HT1080 (cell line): ENCODE data around the gene OBI1. TPM values are rescaled to one million over a fixed set of nuclear protein-coding genes. Genes with fewer than 3 reads are reported as not detected.
"Not testable (repeated sequence)": the region's sequence is repeated elsewhere in the genome, so short reads cannot be mapped to it uniquely, and the experiment has no call there.

Source experiments
- DNase-seq: peaks from one replicate; pipeline ENCODE4 v3.0.0-alpha.2; 2015; ENCODE audit warnings: low read depth
- total RNA-seq: library from RNA; depleted of rRNA; stranded (reverse); fragments of >200 nt; shearing (Covaris generic); gene quantifications from 2 replicates; pipeline ENCODE4 v1.2.3, GENCODE V29; 2014

OBI1 gene
- total RNA-seq, 1 experiment from 2014 or later, result 21.0 TPM

DNA sequence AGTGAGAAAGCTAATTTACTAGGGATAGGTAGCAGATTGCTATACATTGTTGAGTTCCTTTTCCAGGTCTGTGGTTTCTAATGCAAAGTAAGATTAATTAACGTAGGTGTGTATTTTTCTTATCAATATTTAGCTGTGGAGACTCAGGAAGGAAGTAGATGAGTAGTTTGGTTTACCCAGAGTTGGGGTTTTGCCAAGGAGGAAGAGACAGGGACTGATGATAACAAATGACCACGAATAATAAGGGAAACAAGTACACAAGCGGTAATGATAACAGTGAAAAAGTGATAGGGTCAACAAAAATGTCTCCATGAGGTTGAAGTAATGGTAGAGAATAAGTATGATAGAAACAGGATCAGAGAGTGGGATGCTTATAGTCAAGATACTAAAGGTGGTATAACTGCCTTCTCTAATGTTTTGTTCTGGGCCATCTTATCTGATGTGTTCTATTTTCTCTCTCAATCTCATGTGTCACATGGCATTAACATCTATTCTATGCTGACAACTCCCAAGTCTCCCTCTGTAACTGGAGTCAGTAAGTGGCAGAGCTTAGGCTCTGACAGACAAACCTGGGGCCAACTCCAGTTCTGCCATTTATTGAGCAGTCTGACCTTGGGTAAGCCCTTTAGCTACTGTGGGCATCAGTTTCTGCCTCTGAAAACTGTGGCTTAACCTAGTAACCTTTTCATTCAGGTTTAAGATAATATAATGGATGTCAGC, 8.8 kb downstream of the OBI1 start:
- DNase-seq, result no peak

- DNase-seq, result not testable (repeated sequence)
Measured at GRCh38 chr13:78647109-78647678, 11.8 kb downstream of the OBI1 start.

- DNase-seq, result no peak
Measured at GRCh38 chr13:78638216-78638615, 20.7 kb downstream of the OBI1 start.

GRCh38 chr13:78636495-78636894, 22.5 kb downstream of the OBI1 start:
- DNase-seq, result no peak

GRCh38 chr13:78632996-78633395, 26.0 kb downstream of the OBI1 start:
- no peak for DNase-seq

DNA sequence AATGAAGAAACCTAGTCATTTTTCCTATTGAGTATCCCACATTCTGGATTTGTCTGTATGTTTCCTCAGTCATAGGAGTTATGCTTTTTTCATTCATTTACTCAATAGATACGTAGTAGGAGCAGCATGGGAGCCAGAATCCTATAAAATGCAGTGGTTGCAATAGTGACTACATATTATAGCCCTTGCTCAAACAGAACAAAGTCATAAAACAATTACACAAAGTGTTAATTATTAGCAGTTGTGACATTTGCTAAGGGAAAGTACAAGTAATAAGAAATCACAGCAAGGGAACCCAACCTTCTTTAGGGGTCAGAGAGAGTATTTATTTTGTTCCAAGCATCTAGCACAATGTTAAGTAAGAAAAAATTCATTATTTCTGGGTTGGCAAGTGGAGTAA, 27.9 kb downstream of the OBI1 start:
- DNase-seq, result no peak

GRCh38 chr13:78630511-78630910, 28.4 kb downstream of the OBI1 start:
- no peak for DNase-seq

- no peak for DNase-seq
Measured at GRCh38 chr13:78625384-78625783, 33.6 kb downstream of the OBI1 start.

DNA sequence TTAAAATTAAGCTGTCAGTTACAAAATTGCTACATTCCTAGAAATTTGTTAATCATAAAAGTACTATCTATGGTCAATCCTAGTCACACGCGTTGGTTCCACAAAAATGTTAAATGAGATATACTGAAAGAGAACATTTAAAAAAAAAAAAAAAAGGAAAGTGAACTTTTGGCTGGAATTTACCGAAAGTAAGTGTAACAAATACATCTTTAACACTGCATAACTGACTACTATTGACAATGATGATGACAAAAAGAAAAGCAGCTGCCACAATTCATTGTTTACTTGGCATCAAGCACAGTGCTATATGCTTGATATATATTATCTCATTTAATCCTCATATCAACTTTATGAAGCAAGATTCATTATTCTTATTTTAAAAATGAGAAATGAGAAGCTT, 35.8 kb downstream of the OBI1 start:
- no peak for DNase-seq

DNA sequence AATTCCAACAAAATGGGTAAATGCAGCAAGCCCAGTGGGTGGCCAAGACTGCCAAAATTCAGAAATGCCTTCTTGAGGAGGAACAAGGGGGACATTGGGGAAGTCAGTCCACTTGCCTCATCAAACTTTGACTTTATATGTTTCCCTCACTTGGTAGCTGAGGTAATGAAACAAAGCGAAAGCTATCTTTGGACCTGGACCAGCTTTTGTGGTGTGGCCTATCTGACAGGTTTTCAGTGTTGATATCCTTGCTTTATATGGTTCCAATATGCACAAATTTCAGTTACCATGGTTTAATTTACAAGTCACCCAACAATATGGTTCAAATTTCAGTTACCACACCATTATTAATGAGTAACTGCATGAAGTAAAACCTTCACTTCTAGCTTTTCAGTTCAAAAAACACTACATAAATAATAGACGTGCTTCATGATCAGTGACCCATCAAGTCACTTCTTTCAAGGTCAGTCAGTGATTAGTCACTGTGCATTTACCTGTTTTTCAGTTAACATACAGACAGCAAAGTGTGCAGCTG, 38.0 kb downstream of the OBI1 start:
- DNase-seq, result no peak

GRCh38 chr13:78618411-78618810, 40.5 kb downstream of the OBI1 start:
- no peak for DNase-seq

- DNase-seq, result no peak
Measured at GRCh38 chr13:78611040-78611439, 47.9 kb downstream of the OBI1 start.

DNA sequence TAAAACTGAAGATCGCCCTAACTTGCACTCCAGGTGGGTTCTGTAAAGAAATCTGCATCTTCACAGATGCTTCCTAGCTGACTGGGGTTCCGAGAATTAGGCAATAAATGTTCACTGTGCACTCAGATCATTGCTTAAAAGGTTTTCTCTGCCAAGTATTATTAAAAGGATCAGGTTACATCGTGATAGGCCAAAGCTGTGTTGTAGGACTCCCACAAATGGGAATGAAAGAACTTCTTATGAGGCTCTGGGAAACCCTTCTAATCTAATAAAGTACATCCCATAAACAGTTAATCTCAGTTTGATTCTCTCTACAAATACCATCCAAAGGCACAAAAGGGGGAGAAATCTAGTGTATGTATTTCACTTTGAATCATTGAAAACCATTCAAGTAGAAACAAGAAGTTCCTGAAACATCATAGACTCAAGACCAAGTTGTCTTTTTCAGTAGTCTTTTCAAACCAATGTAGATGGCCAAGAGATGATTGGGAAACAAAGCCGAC, 48.5 kb downstream of the OBI1 start:
- no peak for DNase-seq

GRCh38 chr13:78609464-78610205, 49.3 kb downstream of the OBI1 start:
- DNase-seq, result no peak

DNA sequence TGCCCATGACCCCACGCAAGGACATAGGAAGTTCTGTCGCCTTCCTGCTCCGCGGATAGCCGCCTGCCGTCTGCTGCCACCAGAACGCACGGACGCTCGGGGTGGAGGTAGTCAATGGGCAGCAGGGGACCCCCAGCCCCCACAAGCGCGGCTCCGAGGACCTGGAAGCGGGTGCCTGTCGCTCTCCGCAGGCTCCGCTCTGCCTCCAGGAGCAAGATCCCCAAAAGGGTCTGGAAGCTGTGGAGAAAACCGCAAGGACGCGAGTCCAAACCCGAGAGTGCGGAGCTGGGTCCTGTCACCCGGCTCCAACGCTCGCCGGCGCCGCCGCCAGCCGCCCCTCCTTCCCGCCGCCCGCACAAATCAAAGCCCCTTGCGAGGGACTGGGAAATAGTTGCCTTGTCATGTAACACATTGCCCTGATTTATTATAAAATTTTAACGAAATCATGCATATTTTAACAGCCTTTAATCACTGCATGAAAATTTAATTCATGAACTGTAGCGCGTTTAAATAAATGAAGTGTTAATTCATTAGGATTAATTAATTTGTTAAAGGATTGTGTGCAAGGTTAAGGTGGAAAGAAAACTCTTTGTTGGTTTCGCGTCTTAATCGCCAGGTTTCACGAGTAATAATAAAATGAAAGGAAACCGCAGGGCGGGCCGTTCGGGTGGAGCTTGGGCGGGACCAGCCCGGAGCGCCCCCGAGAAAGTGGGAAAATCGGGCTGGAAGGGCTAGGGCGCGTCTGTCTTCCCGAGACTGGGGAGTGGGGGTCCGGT, 50.1 kb downstream of the OBI1 start:
- no peak for DNase-seq

- DNase-seq, result no peak
Measured at GRCh38 chr13:78608252-78608687, 50.7 kb downstream of the OBI1 start.

DNA sequence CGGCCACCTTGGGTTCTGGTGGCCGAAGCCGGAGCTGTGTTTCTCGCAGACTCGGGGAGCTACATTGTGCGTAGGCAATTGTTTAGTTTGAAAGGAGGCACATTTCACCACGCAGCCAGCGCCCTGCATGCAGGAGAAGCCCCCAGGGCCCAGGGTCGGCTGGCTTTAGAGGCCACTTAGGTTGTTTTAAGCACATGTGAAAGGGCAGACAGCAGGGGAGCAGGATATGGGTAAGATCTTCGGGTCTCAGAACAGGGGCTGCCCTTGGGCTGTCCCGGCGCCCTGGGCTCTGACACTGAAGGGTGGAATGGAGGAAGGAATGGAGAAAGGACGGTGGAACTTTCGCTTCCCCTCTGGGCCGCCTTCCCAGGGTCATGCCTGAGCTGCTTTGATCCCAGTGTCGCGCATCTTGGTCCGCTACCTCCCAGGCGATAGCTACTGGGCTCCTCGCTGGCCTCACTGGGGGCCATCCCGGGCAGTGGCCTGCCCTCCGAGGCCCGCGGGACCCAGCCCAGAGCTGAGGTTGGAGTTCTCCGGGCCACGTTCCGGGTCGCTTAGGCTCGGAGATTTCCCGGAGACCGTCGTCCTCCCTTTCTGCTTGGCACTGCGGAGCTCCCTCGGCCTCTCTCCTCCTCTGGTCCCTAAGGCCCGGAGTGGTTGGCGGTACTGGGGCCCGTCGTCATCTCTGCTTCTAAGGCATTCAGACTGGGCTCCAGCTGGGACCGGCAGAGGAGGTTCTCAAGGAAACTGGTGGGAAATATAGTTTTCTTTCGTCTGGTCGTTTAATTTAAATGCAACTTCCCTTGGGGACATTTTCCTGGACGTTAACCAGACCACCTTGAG, 51.3 kb downstream of the OBI1 start:
- no peak for DNase-seq

- DNase-seq, result no peak
Measured at GRCh38 chr13:78606471-78607408, 52.2 kb downstream of the OBI1 start.
